ENCODE results near the gene CD209.
A peak's percentile ranks its signal among the peaks of the same experiment; 100 is the strongest.

Gene CD209

GRCh38 chr19:7729831-7730285, 17.5 kb downstream of the CD209 start:
- Histone ChIP-seq H3K4me1 (ENCODE audit: control insufficient read depth, insufficient read depth, low read length) (no peaks in the 10 kb centered on the region), H3K27ac (ENCODE audit: extremely low read depth, low read depth, low read length) (no peak overlapping the region), H3K36me3 (ENCODE audit: control insufficient read depth in 2 of 2, insufficient read depth in 1 of 2, low read length in 2 of 2) (no peaks in the 10 kb centered on the region), H3K9me3 (ENCODE audit: control insufficient read depth, insufficient read depth, low read depth, low read length) (no peaks in the 10 kb centered on the region), H3K4me3 (ENCODE audit: low read depth, low read length) (no peak overlapping the region)
- CTCF ChIA-PET, result no interaction called here
- POLR2A ChIA-PET, result no interaction called here
- 0 out of 2 replicates have a peak, but pooled peaks have one; percentile 20 for TF ChIP-seq KLF9 (tag by site-specific recombination; IDR thresholded peaks at IDR 0.05; ENCODE audit: low read depth)
- no peak for TF ChIP-seq ZNF341 (tag by site-specific recombination; IDR thresholded peaks at IDR 0.05; ENCODE audit: low read depth)
- TF ChIP-seq ZBTB26 (tag by site-specific recombination; optimal IDR thresholded peaks at IDR 0.05), result no peak
- no peak for TF ChIP-seq PRDM10 (tag by site-specific recombination; IDR thresholded peaks at IDR 0.05)

GRCh38 chr19:7729211-7729610, 18.1 kb downstream of the CD209 start:
- no peaks in the 10 kb centered on the region for H3K4me1 ChIP-seq (ENCODE audit: control insufficient read depth, insufficient read depth, low read length)
- TF ChIP-seq KLF1 (tag by site-specific recombination; IDR thresholded peaks at IDR 0.05) (peak; percentile 25; the same call in 1 of the 2 replicates), FEZF1 (tag by site-specific recombination; IDR thresholded peaks at IDR 0.05) (no peak)
- H3K9me3 ChIP-seq (ENCODE audit: control insufficient read depth, insufficient read depth, low read depth, low read length), result no peaks in the 10 kb centered on the region
- H3K4me3 ChIP-seq (ENCODE audit: low read depth, low read length), result no peak overlapping the region
- H3K36me3 ChIP-seq (ENCODE audit: control insufficient read depth in 2 of 2, insufficient read depth in 1 of 2, low read length in 2 of 2), result no peaks in the 10 kb centered on the region
- POLR2A ChIA-PET, result no interaction called here
- no peak overlapping the region for H3K27ac ChIP-seq (ENCODE audit: extremely low read depth, low read depth, low read length)
- CTCF ChIA-PET, result interaction anchor here (1.2 kb wide), 1 partner anchor 257 kb away, joined by 3 read pairs; no protein-coding TSS in a partner anchor

GRCh38 chr19:7725791-7726190, 21.5 kb downstream of the CD209 start:
- no peaks in the 10 kb centered on the region for H3K4me1 ChIP-seq (ENCODE audit: control insufficient read depth, insufficient read depth, low read length)
- CTCF ChIA-PET, result no interaction called here
- TF ChIP-seq ZBTB11 (tag by site-specific recombination; conservative IDR thresholded peaks at IDR 0.05; ENCODE audit: low read depth) (no peak), ZNF768 (tag by site-specific recombination; IDR thresholded peaks at IDR 0.05) (no peak), ZNF202 (tag by site-specific recombination; IDR thresholded peaks at IDR 0.05; ENCODE audit: borderline replicate concordance) (no peak), ZSCAN30 (tag by site-specific recombination; IDR thresholded peaks at IDR 0.05) (no peak), ZNF169 (tag by site-specific recombination; IDR thresholded peaks at IDR 0.05) (no peak), ZNF292 (tag by site-specific recombination; IDR thresholded peaks at IDR 0.05; ENCODE audit: borderline replicate concordance, low read depth) (no peak)

More at GRCh38 chr19:7725791-7726190, 21.5 kb downstream of the CD209 start:
- no peak overlapping the region for H3K27ac ChIP-seq (ENCODE audit: extremely low read depth, low read depth, low read length)
- no peaks in the 10 kb centered on the region for H3K9me3 ChIP-seq (ENCODE audit: control insufficient read depth, insufficient read depth, low read depth, low read length)
- POLR2A ChIA-PET, result no interaction called here
- no peaks in the 10 kb centered on the region for H3K36me3 ChIP-seq (ENCODE audit: control insufficient read depth in 2 of 2, insufficient read depth in 1 of 2, low read length in 2 of 2)
- H3K4me3 ChIP-seq (ENCODE audit: low read depth, low read length), result no peak overlapping the region

All from HEK293 (cell line).